BE2C (cell line): ENCODE measurements around the gene ATP10B.
"Not testable (repeated sequence)": the region's sequence is repeated elsewhere in the genome, so short reads cannot be mapped to it uniquely, and the experiment has no call there.

Experiments used
- DNase-seq: peaks from one replicate; pipeline ENCODE4 v3.0.0-alpha.2; 2020
- H3K27me3 ChIP-seq: fragments of 250-450 bp; sonication (Bioruptor Pico); 2 replicates; pipeline ENCODE4 v1.5.1; 2020; ENCODE audit warnings: mild to moderate bottlenecking
- H3K36me3 ChIP-seq: fragments of 250-450 bp; sonication (Bioruptor Pico); 2 replicates; pipeline ENCODE4 v1.5.1; 2020; ENCODE audit warnings: mild to moderate bottlenecking
- H3K4me1 ChIP-seq: fragments of 250-450 bp; sonication (Bioruptor Pico); 2 replicates; pipeline ENCODE4 v1.5.1; 2020
- H3K4me3 ChIP-seq: 2 replicates; pipeline ENCODE4 v1.5.1; 2011; ENCODE audit warnings: low read depth, low read length
- H3K9me3 ChIP-seq: fragments of 250-450 bp; sonication (Bioruptor Pico); 2 replicates; pipeline ENCODE4 v1.5.1; 2020
- CTCF ChIP-seq: IDR thresholded peaks from 2 replicates; pipeline ENCODE4 v1.5.1; 2012; ENCODE audit warnings: mild to moderate bottlenecking, low read depth, low read length

The ATP10B gene

GRCh38 chr5:160743027-160743426, 109.0 kb downstream of the ATP10B start:
- no peaks in the 10 kb centered on the region; the same call in 1 of the 2 replicates for H3K27me3 ChIP-seq
- H3K4me3 ChIP-seq: no peak overlapping the region
- H3K36me3 ChIP-seq: no peaks in the 10 kb centered on the region
- H3K4me1 ChIP-seq: no peaks in the 10 kb centered on the region
- no peak for DNase-seq
- H3K9me3 ChIP-seq: no peaks in the 10 kb centered on the region
- no peak for TF ChIP-seq CTCF

GRCh38 chr5:160742446-160742845, 109.6 kb downstream of the ATP10B start:
- DNase-seq: no peak
- no peaks in the 10 kb centered on the region for H3K4me1 ChIP-seq
- TF ChIP-seq CTCF: no peak
- no peaks in the 10 kb centered on the region; the same call in 1 of the 2 replicates for H3K27me3 ChIP-seq
- H3K36me3 ChIP-seq: no peaks in the 10 kb centered on the region
- H3K4me3 ChIP-seq: no peak overlapping the region
- no peaks in the 10 kb centered on the region for H3K9me3 ChIP-seq

GRCh38 chr5:160727296-160727997, 124.6 kb downstream of the ATP10B start:
- TF ChIP-seq CTCF: no peak
- no peaks in the 10 kb centered on the region for H3K27me3 ChIP-seq
- DNase-seq: no peak

GRCh38 chr5:160726721-160727120, 125.3 kb downstream of the ATP10B start:
- TF ChIP-seq CTCF: no peak
- Histone ChIP-seq H3K4me3 (no peak overlapping the region), H3K4me1 (no peaks in the 10 kb centered on the region), H3K9me3 (no peaks in the 10 kb centered on the region), H3K27me3 (no peaks in the 10 kb centered on the region), H3K36me3 (no peaks in the 10 kb centered on the region)
- DNase-seq: no peak

More at GRCh38 chr5:160727296-160727997, 124.6 kb downstream of the ATP10B start:
- Histone ChIP-seq H3K4me1 (no peaks in the 10 kb centered on the region), H3K9me3 (no peaks in the 10 kb centered on the region), H3K36me3 (no peaks in the 10 kb centered on the region), H3K4me3 (no peak overlapping the region)

GRCh38 chr5:160720822-160721221, 131.2 kb downstream of the ATP10B start:
- H3K36me3 ChIP-seq: no peaks in the 10 kb centered on the region
- no peaks in the 10 kb centered on the region for H3K27me3 ChIP-seq
- no peak for TF ChIP-seq CTCF
- no peaks in the 10 kb centered on the region for H3K9me3 ChIP-seq
- DNase-seq: no peak
- no peak overlapping the region for H3K4me3 ChIP-seq
- H3K4me1 ChIP-seq: no peaks in the 10 kb centered on the region

- H3K9me3 ChIP-seq, H3K4me3 ChIP-seq, H3K36me3 ChIP-seq, H3K4me1 ChIP-seq, H3K27me3 ChIP-seq, DNase-seq: not testable (repeated sequence)
These were observed 136.5 kb downstream of the ATP10B start for GRCh38 chr5:160715508-160715907.
